HCT116 (cell line): Measurements from ENCODE around the gene FMR1. TPM values are rescaled to one million over a fixed set of nuclear protein-coding genes. Genes with fewer than 3 reads are reported as not detected.

ENCODE experiments used
- ATAC-seq: fragments of 200-7000 bp; cut with Tn5 transposase; 2 replicates; pipeline ENCODE4 v1.9.1; 2020; ENCODE audit warnings: mild to moderate bottlenecking, moderate library complexity
- BruUV-seq: library from RNA; stranded (reverse); fragments of 400-500 nt; replicated peaks from 2 replicates; lab custom pipeline; 2021; lab: Mats Ljungman, UMichigan
- CTCF ChIA-PET: fragments of 300-600 bp; sonication (Branson Sonifier 250); formaldehyde crosslinking; loops from one replicate; lab custom pipeline; 2021; ENCODE audit warnings: antibody characterized with exemption; lab: Charles Lee
- POLR2A ChIA-PET: fragments of 300-600, 350-600 bp; sonication (Branson Sonifier 250); formaldehyde crosslinking; loops from one replicate; lab custom pipeline; 2021; ENCODE audit warnings: antibody characterized with exemption; lab: Charles Lee
- RAD21 ChIA-PET, 2 experiments: fragments of 300-600 bp; sonication (Branson Sonifier 250); formaldehyde crosslinking; loops; one replicate each; lab custom pipeline; 2023; ENCODE audit warnings: low total read pairs in 2 of 2; ENCODE audit not compliant: uncharacterized antibody in 2 of 2, unreplicated experiment in 2 of 2, low non-redundant PET in 1 of 2; lab: Charles Lee
- DNase-seq: peaks from one replicate; pipeline ENCODE4 v3.0.0-alpha.2; 2010; ENCODE audit warnings: low read depth, low spot score
- H2AFZ ChIP-seq: fragments of 200-600 bp; shearing (Covaris generic), sonication (generic); 2 replicates; pipeline ENCODE4 v1.6.1; 2017; ENCODE audit warnings: low read depth, mixed run types, mixed read lengths, antibody characterized with exemption, low read length; ENCODE audit not compliant: poor library complexity, severe bottlenecking
- H3K27ac ChIP-seq: 2 replicates; pipeline ENCODE4 v1.5.1; 2012; ENCODE audit warnings: low read depth, low read length
- H3K27me3 ChIP-seq: fragments of 200-600 bp; sonication (generic); 2 replicates; pipeline ENCODE4 v1.6.1; 2016; ENCODE audit warnings: mixed run types, low read length, mixed read lengths; ENCODE audit not compliant: insufficient read depth
- H3K36me3 ChIP-seq, 2 experiments: fragments of 200-500 bp in 1 of 2; fragments of 200-600 bp in 1 of 2; sonication (Bioruptor generic) in 1 of 2; sonication (generic) in 1 of 2; 2 replicates each; pipeline versions ENCODE4 v1.5.1 to v1.6.1; 2014 to 2016; ENCODE audit warnings: low read length in 2 of 2, inconsistent platforms in 1 of 2, mixed read lengths in 1 of 2, mixed run types in 1 of 2; ENCODE audit not compliant: insufficient read depth in 2 of 2, control insufficient read depth in 1 of 2
- H3K4me1 ChIP-seq, 2 experiments: fragments of 200-600 bp in 1 of 2; sonication (generic) in 1 of 2; 2 replicates each; pipeline versions ENCODE4 v1.5.1 to v1.6.1; 2012 to 2017; ENCODE audit warnings: low read length in 2 of 2, inconsistent platforms in 1 of 2, mild to moderate bottlenecking in 1 of 2, mixed read lengths in 1 of 2, mixed run types in 1 of 2, moderate library complexity in 1 of 2; ENCODE audit not compliant: insufficient read depth in 2 of 2, control insufficient read depth in 1 of 2
- H3K4me2 ChIP-seq: fragments of 200-600 bp; sonication (generic); 2 replicates; pipeline ENCODE4 v1.6.1; 2017; ENCODE audit warnings: mixed run types, low read length, mixed read lengths
- H3K4me3 ChIP-seq, 2 experiments: fragments of 200-600 bp in 1 of 2; sonication (generic) in 1 of 2; replicated peaks in 1 of 2; 2 replicates each; pipeline ENCODE4 v1.5.1; 2011 to 2016; ENCODE audit warnings: low read length in 2 of 2, control low read depth in 1 of 2, low read depth in 1 of 2, mild to moderate bottlenecking in 1 of 2, mixed read lengths in 1 of 2, mixed run types in 1 of 2
- H3K79me2 ChIP-seq: fragments of 200-600 bp; sonication (generic); 2 replicates; pipeline ENCODE4 v1.6.1; 2017; ENCODE audit warnings: mild to moderate bottlenecking, mixed run types, low read length, moderate library complexity, mixed read lengths; ENCODE audit not compliant: insufficient read depth
- H3K9ac ChIP-seq: fragments of 200-600 bp; sonication (generic); 2 replicates; pipeline ENCODE4 v1.6.1; 2016; ENCODE audit warnings: low read length, mixed read lengths
- H3K9me2 ChIP-seq: fragments of 200-600 bp; sonication (generic), shearing (Covaris generic); 2 replicates; pipeline ENCODE4 v1.6.1; 2017; ENCODE audit warnings: mixed run types, mild to moderate bottlenecking, moderate library complexity; ENCODE audit not compliant: insufficient read depth
- H3K9me3 ChIP-seq, 2 experiments: fragments of 200-500 bp in 1 of 2; fragments of 200-600 bp in 1 of 2; sonication (Bioruptor generic) in 1 of 2; sonication (generic) in 1 of 2; 2 replicates each; pipeline ENCODE4 v1.6.1; 2014 to 2017; ENCODE audit warnings: low read length in 2 of 2, mixed read lengths in 2 of 2, inconsistent platforms in 1 of 2, low read depth in 1 of 2, mild to moderate bottlenecking in 1 of 2, mixed run types in 1 of 2, moderate library complexity in 1 of 2; ENCODE audit not compliant: control insufficient read depth in 1 of 2, insufficient read depth in 1 of 2
- H4K20me1 ChIP-seq: fragments of 200-600 bp; sonication (generic), shearing (Covaris generic); 2 replicates; pipeline ENCODE4 v1.6.1; 2017; ENCODE audit warnings: mixed run types, mild to moderate bottlenecking, moderate library complexity; ENCODE audit not compliant: insufficient read depth
- CEBPB ChIP-seq: IDR thresholded peaks from 2 replicates; pipeline ENCODE4 v1.6.1; 2012; ENCODE audit warnings: low read depth
- ELF1 ChIP-seq: IDR thresholded peaks from 2 replicates; pipeline ENCODE4 v1.6.1; 2012; ENCODE audit warnings: low read depth, borderline replicate concordance
- RAD21 ChIP-seq: IDR thresholded peaks from 2 replicates; pipeline ENCODE4 v1.6.1; 2012; ENCODE audit warnings: low read depth, mild to moderate bottlenecking
- SIN3A ChIP-seq: IDR thresholded peaks from 2 replicates; pipeline ENCODE4 v1.6.1; 2012; ENCODE audit warnings: low read depth
- SP1 ChIP-seq: IDR thresholded peaks from 2 replicates; pipeline ENCODE4 v1.6.1; 2012; ENCODE audit warnings: low read depth
- YY1 ChIP-seq: IDR thresholded peaks from 2 replicates; pipeline ENCODE4 v1.6.1; 2011; ENCODE audit warnings: low read length, low read depth, moderate library complexity, mild to moderate bottlenecking; ENCODE audit not compliant: insufficient replicate concordance; ENCODE audit errors: extremely low read depth
- ZFX ChIP-seq: fragments of 450-650 bp; IDR thresholded peaks from 2 replicates; pipeline ENCODE4 v1.6.1; 2017
- ZNF274 ChIP-seq: fragments of 200-500 bp; sonication (Bioruptor generic); IDR thresholded peaks from 2 replicates; pipeline ENCODE4 v1.6.1; 2014; ENCODE audit warnings: mild to moderate bottlenecking, low read depth, low read length, inconsistent platforms
- intact Hi-C: fragments of 100-400 bp; cut with micrococcal nuclease; formaldehyde crosslinking; loops from 2 replicates; pipeline ENCODE4 v1.10.0; 2022
- total RNA-seq: library from RNA; stranded (reverse); gene quantifications from one replicate; pipeline ENCODE4 v1.2.1, GENCODE V29; 2021; ENCODE audit not compliant: unreplicated experiment

Gene FMR1
- total RNA-seq, 1 experiment from 2014 or later: 31.1 TPM

- Histone ChIP-seq H3K9ac (no peak overlapping the region), H3K27me3 (no peaks in the 10 kb centered on the region), H3K27ac (no peak overlapping the region), H3K4me2 (no peak overlapping the region), H3K79me2 (peaks cover 65% of the 10 kb centered on the region), H4K20me1 (no peaks in the 10 kb centered on the region), H2AFZ (no peak overlapping the region), H3K9me3 (no peaks in the 10 kb centered on the region), H3K4me3 (no peak overlapping the region), H3K9me2 (no peaks in the 10 kb centered on the region), H3K36me3 (no peaks in the 10 kb centered on the region), H3K4me1 (peaks cover 4 to 7% of the 10 kb centered on the region in 2 experiments; a peak in 2 of 4 replicates)
- ChIA-PET CTCF (no interaction called here), RAD21 (no interaction called here), POLR2A (no interaction called here)
- DNase-seq (no peak), ATAC-seq (no peak)
- TF ChIP-seq YY1: no peak
- TF ChIP-seq SP1: no peak
- TF ChIP-seq CEBPB: no peak
- TF ChIP-seq ZNF274: no peak
- no peak for TF ChIP-seq ELF1
- TF ChIP-seq RAD21: no peak
- TF ChIP-seq SIN3A: no peak
- no TSS peak for BruUV-seq
- intact Hi-C loops: no loop called here
Observed at GRCh38 chrX:147914591-147914990, 2.9 kb downstream of the FMR1 start.

DNA sequence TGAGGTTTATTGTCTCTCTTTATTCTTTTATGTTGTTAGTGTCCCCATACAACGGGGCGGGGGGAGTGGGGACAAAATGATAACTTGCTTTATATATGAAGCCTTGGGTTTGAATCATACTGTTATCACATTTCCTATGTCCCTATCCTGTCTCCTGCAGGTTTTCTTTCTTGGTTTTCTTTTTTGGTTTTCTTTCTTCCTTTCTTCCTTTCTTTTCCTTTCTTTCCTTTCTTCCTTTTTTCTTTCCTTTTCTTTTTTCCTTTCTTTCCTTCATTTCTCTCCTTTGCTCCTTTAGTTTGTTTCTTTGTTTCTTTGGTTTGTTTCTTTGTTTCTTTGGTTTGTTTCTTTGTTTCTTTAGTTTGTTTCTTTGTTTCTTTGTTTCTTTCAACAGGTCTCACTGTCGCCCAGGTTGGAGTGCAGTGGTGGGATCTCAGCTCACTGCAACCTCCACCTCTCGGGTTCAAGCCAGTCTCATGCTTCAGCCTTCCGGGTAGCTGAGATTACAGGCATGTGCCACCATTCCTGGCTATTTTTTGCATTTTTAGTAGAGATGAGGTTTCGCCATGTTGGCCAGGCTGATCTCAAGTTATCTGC is 4.8 kb downstream of the FMR1 start:
- POLR2A ChIA-PET: no interaction called here
- TF ChIP-seq ZFX (no peak), CEBPB (no peak)
- TF ChIP-seq, all 23 proteins: peak for 0
- CTCF ChIA-PET: no interaction called here
- Histone ChIP-seq H3K27ac (no peak overlapping the region), H3K36me3 (no peaks in the 10 kb centered on the region), H3K79me2 (peaks cover 83% of the 10 kb centered on the region), H3K4me2 (no peak overlapping the region), H2AFZ (no peak overlapping the region), H3K4me1 (peaks cover 0 to under 1% of the 10 kb centered on the region in 2 experiments; a peak in 1 of 4 replicates), H3K4me3 (no peak overlapping the region), H3K9me3 (no peaks in the 10 kb centered on the region), H4K20me1 (no peaks in the 10 kb centered on the region), H3K9me2 (no peaks in the 10 kb centered on the region), H3K9ac (no peak overlapping the region), H3K27me3 (no peaks in the 10 kb centered on the region)
- RAD21 ChIA-PET: no interaction called here
- intact Hi-C loops: no loop called here
- no TSS peak for BruUV-seq
- DNase-seq: no peak
- no peak for ATAC-seq
